ENCODE measurements around the gene MOSMO. TPM values are rescaled to one million over a fixed set of nuclear protein-coding genes. Genes with fewer than 3 reads are reported as not detected.
A peak's percentile ranks its signal among the peaks of the same experiment; 100 is the strongest.

MOSMO gene
- total and polyA plus RNA-seq, 2 of the 13 experiments (the other 11 are each of a cell fraction or from before 2014, with no cell fraction given) = 26.7 to 32.6 TPM

- no peak; the same call in 1 of the 2 replicates for TF ChIP-seq ZSCAN29 (CRISPR knock-in tag; conservative IDR thresholded peaks at IDR 0.05)
- TF ChIP-seq ZFP36L2 (CRISPR knock-in tag; IDR thresholded peaks at IDR 0.05) = no peak
- peak; percentile 64; the same call in 1 of the 2 replicates for TF ChIP-seq ZC3H13 (CRISPR knock-in tag; IDR thresholded peaks at IDR 0.05)
- TF ChIP-seq SP140L (CRISPR knock-in tag; IDR thresholded peaks at IDR 0.05; ENCODE audit: borderline replicate concordance) = no peak
- TF ChIP-seq NFE2L2 (IDR thresholded peaks at IDR 0.05; ENCODE audit: low read length) = no peak
- TF ChIP-seq KLF9 (CRISPR knock-in tag; IDR thresholded peaks at IDR 0.05; ENCODE audit: low read depth) = no peak
- TF ChIP-seq RORA (CRISPR knock-in tag; IDR thresholded peaks at IDR 0.05) = peak; percentile 88; the same call in 1 of the 2 replicates
- no peak; the same call in 1 of the 2 replicates for TF ChIP-seq POLR2AphosphoS5 (IDR thresholded peaks at IDR 0.05; ENCODE audit: low read depth, low read length)
- peak; percentile 43 for TF ChIP-seq EED (CRISPR knock-in tag; IDR thresholded peaks at IDR 0.05)
- TF ChIP-seq SMC3 (IDR thresholded peaks at IDR 0.05; ENCODE audit: low read length) = peak; percentile 24; the same call in 1 of the 2 replicates
- peak; percentile 44; the same call in 1 of the 2 replicates for TF ChIP-seq NR0B2 (CRISPR knock-in tag; IDR thresholded peaks at IDR 0.05)
- TF ChIP-seq PRPF4 (IDR thresholded peaks at IDR 0.05; ENCODE audit: low read depth, low read length, poor library complexity, severe bottlenecking) = no peak
- 0 out of 2 replicates have a peak, but pooled peaks have one; percentile 42 for TF ChIP-seq ZNF225 (CRISPR knock-in tag; IDR thresholded peaks at IDR 0.05)
- peak; percentile 93; the same call in 1 of the 2 replicates for TF ChIP-seq HIVEP1 (CRISPR knock-in tag; IDR thresholded peaks at IDR 0.05)
- peak; percentile 74; the same call in 1 of the 2 replicates for TF ChIP-seq BRCA1 (CRISPR knock-in tag; IDR thresholded peaks at IDR 0.05)
- TF ChIP-seq ZNF556 (CRISPR knock-in tag; IDR thresholded peaks at IDR 0.05; ENCODE audit: borderline replicate concordance) = no peak
- peak; percentile 64; the same call in 1 of the 2 replicates for TF ChIP-seq KDM4B (CRISPR knock-in tag; IDR thresholded peaks at IDR 0.05)
- 0 out of 2 replicates have a peak, but pooled peaks have one; percentile 58 for TF ChIP-seq ZNF253 (CRISPR knock-in tag; IDR thresholded peaks at IDR 0.05; ENCODE audit: borderline replicate concordance)
- TF ChIP-seq POLR2G (IDR thresholded peaks at IDR 0.05; ENCODE audit: low read depth, low read length) = peak; percentile 92
- TF ChIP-seq PLRG1 (conservative IDR thresholded peaks at IDR 0.05) = no peak
- TF ChIP-seq POGK (CRISPR knock-in tag; conservative IDR thresholded peaks at IDR 0.05) = peak; percentile 62; the same call in 1 of the 2 replicates
- peak; percentile 85 for TF ChIP-seq SP2 (CRISPR knock-in tag; IDR thresholded peaks at IDR 0.05)
- no peak for TF ChIP-seq MXD4 (CRISPR knock-in tag; IDR thresholded peaks at IDR 0.05)
- TF ChIP-seq ZNF598 (CRISPR knock-in tag; IDR thresholded peaks at IDR 0.05; ENCODE audit: borderline replicate concordance) = peak; percentile 77; the same call in 1 of the 2 replicates
- 0 out of 2 replicates have a peak, but pooled peaks have one; percentile 31 for TF ChIP-seq ZHX1 (CRISPR knock-in tag; IDR thresholded peaks at IDR 0.05; ENCODE audit: low read depth)
- no peak for TF ChIP-seq FIP1L1 (IDR thresholded peaks at IDR 0.05; ENCODE audit: borderline replicate concordance, insufficient read depth, low read depth, low read length)
- TF ChIP-seq ATAD3A (CRISPR knock-in tag; IDR thresholded peaks at IDR 0.05) = no peak
Observed at GRCh38 chr16:22007509-22008214, at the start of gene MOSMO (continued).

Data from HepG2 (cell line).